Stimulated activated naive CD4-positive, alpha-beta T cell (primary cell): Measurements from ENCODE around the gene EEF1A1.
"Not testable (repeated sequence)": the region's sequence is repeated elsewhere in the genome, so short reads cannot be mapped to it uniquely, and the experiment has no call there.

Experiments used
- DNase-seq, 6 experiments: peaks; one replicate each; lab custom pipeline; 2025; lab: John Stamatoyannopoulos, UW

EEF1A1 gene

GRCh38 chr6:73520688-73521350, at the start of gene EEF1A1:
EEF1A1 (minus strand) TSS chr6:73521032; CDS start chr6:73520026, 1,006 bp downstream.
- peak; percentile 96 to 100 (median 99) for DNase-seq

GRCh38 chr6:73569121-73569520, 48.3 kb upstream of the EEF1A1 start:
- no peak for DNase-seq

GRCh38 chr6:73566954-73567591, 46.2 kb upstream of the EEF1A1 start:
- DNase-seq, result no peak

DNA sequence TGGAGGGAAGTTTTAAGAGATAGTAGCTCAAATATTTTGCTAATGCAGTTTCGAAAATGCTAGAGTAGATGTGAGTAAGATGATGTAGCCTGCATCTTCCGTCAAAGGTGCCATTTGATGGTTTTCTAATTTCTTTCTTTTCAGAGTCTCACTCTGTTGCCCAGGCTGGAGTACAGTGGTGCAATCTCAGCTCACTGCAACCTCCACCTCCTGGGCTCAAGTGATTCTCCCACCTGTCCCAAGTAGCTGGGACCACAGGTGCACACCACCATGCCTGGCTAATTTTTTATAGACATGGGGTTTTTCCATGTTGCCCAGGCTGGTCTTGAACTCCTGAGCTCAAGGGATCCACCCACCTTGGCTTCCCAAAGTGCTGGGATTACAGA, 45.6 kb upstream of the EEF1A1 start:
- not testable (repeated sequence) for DNase-seq

DNA sequence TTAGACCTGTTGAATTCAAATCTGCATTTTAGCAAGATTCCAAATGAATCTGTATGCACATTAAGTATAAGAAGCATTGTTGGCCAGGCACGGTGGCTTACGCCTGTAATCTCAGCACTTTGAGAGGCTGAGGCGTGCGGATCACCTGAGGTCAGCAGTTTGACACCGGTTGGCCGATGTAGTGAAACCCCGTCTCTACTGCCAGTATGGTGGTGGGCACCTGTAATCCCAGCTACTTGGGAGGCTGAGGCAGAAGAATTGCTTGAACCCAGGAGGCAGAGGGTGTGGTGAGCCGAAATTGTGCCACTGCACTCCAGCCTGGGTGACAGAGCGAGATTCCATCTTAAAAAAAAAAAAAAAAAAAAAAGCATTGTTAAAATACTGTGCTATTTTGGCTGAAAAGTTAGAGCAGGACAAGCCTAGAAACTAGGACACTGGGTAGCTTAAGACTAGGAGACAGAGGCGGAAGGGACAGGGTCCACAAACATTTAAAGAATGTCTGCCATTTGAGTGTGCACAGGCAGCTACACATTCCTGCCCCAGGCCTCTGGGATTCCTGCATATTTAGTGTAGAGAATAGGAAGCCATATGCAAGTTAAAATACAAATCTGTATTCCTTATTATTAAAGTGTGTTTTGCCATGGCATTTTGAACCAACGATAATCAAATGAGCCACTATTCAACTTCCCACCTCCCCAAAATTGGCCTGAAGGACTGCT, 45.1 kb upstream of the EEF1A1 start:
- DNase-seq, result no peak

DNA sequence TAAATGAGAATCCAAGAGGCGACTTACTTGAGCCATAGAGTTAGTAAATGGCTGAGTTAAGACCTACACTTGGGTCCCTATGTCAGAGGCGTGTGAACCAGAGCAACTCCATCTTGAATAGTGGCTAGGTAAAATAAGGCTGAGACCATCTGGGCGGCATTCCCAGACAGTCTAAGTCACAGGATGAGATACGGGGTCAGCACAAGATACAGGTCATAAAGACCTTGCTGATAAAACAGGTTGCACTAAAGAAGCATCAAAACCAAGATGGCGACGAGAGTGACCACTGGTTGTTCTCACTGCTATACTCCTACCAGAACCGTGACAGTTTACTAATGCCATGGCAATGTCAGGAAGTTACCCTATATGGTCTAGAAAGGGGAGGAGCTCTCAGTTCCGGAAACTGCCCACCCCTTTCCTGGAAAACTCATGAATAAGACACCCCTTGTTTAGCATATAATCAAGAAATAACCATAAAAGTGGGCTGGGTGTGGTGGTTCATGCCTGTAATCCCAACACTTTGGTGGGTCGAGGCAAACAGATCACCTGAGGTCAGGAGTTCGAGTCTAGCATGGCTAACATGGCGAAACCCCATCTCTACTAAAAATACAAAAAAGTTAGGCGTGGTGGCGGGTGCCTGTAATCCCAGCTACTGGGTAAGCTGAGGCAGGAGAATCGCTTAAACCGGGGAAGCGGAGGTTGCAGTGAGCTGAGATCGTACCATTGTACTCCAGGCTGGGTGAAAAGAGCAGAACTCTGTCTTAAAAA, 43.9 kb upstream of the EEF1A1 start:
- no peak for DNase-seq

GRCh38 chr6:73562558-73562957, 41.7 kb upstream of the EEF1A1 start:
- DNase-seq, result no peak

DNA sequence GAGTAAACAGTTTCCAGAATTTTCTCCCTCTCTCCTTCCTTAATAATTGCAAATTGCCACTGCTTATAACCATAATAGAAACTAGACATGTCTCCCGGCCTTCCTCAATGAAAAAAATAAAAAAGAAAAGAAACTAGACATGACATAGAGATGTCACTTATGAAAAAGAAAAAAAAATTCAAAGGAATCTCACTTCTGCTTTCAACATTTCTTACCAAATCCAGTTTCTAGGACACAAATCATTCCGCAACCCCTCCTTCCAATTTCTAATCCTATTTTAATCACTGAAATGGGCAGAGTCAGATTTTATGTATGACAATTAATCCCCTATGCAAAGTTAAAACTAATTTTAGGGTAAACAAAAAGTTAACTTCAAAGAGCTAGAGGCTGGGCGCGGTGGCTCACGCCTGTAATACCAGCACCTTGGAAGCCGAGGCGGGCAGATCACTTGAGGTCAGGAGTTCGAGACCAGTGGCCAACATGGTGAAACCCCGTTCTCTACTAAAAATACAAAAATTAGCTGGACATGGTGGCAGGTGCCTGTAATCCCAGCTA, 40.1 kb upstream of the EEF1A1 start:
- DNase-seq, result no peak

- DNase-seq, result no peak
Observed at GRCh38 chr6:73560182-73560732, 39.4 kb upstream of the EEF1A1 start.

DNA sequence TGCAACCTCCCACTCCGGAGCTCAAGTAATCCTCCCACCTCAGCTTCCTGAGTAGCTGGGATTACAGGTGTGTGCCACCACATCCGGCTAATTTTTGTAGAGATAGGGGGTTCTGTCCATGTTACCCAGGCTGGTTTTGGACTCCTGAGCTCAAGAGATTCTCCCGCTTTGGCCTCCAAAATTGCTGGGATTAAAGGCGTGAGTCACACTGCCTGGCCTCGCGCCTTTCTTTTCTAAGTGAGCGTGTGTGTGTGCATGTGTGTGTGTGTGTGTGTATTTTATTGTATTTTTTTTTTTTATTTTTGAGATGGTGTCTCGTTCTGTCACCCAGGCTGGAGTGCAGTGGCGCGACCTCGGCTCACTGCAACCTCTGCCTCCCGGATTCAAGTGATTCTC, 38.6 kb upstream of the EEF1A1 start:
- not testable (repeated sequence) for DNase-seq

DNA sequence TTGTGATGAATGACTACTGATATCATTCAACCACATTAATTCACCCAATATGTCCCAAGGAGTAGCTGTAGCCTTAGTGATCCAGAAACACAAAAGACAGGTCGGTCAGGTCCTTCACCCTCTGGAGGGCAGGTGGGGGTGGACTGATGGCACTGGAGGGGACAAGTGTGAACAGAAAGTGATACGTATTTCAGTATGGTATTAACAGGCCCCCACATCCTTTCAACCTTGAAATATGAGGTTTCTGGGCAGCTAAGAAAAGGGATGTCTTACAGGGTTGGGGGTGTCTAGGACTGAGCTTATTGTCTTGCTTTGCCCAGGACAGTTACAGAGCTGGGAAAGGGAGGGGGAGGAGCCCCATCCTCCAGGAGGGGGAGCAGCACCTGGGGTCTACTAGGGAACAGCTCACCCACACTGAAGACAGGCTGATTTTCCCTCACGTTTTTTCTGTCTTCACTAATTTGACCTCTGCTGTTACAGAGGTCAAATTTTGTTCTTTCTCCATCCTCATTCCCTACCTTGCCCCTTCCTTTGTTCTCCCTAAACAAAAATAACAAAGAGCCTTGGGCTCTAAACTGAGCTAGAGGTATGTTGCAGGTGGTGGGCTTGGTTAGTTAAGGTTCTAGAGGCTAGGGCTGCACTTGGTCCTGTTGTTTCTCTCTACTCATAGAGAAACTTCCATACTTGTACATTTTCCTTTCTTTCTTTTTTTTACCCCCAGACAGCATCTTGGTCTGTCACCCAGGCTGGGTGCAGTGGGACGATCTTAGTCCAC, 38.0 kb upstream of the EEF1A1 start:
- no peak for DNase-seq

DNA sequence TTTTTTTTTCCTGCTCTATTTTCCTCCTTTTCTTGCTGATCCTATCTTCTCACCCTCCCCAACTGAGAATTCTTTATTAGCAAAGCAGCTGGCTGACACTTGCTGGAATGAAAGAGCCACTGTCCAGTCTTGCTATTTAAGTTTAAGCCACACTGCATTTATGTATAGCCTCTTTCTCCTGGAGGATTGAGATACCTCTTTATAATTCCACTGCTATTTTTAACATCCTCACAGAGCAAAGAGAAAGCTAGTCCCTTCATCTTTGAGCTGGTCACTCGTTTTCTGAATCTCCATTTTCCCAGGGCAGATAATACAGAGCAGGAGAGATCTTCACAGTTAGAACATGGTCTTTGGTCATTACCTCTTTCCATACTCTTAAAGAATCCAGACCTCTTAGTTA, 36.0 kb upstream of the EEF1A1 start:
- DNase-seq, result no peak

- DNase-seq, result not testable (repeated sequence)
Observed at GRCh38 chr6:73555380-73555949, 34.6 kb upstream of the EEF1A1 start.

- not testable (repeated sequence) for DNase-seq
Observed at GRCh38 chr6:73551115-73551514, 30.3 kb upstream of the EEF1A1 start.

DNA sequence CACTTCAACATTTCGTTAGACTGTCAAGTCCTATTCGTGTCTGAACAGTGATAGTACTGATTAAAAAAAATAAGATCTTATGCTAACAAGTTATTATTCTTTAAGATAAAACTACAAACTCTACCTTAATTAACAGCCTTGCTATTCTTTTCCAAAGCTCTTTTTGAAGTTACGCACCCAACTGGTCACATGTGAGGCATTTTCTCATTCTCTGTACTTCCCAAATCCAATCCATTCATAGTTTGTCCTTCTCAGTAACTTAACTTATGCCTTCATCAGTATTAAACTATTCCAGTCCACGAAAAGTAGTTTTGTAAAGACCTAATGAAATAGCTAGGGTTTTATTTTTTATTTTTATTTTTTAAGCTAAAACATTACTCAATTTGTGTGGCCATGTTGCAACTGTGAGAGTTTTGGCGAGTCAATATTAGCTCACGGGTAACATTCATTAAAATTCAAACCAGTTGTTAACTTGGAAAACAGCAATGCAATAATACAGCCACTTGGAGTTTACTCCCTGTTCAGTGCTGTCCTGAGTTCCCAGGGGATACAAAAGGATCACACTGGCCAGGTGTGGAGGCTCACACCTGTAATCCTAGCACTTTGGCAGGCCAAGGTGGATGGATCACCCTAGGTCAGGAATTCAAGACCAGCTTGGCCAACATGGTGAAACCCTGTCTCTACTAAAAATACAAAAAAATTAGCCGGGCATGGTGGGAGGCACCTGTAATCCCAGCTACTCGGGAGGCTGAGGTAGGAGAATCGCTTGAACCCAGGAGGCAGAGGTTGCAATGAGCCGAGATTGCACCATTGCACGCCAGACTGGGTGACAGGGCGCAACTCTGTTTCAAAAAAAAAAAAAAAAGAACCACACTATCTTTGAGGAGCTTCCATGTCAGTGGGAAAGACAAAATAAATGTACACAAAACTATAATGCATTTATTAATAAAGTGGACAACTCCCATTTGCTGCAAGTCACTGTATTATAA, 27.9 kb upstream of the EEF1A1 start:
- DNase-seq, result no peak

DNA sequence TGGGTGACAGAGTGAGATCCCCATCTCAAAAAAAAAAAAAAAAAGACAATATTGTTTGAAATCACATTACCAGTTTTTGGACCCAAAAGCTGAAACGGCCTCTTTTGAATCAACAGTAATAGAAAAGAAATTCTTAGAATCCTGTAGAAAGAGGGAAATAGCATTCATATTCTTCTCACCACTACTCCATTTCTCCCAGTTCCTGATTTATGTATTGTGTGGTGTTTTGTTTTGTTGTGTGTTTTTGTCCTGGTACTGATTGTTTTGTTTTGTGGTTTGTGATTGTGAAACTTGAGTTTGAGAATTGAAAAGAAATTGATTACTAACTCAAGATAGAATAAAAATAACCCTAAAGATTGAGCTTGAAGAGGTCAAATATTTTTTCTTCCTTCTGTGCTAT, 26.2 kb upstream of the EEF1A1 start:
- no peak for DNase-seq

DNA sequence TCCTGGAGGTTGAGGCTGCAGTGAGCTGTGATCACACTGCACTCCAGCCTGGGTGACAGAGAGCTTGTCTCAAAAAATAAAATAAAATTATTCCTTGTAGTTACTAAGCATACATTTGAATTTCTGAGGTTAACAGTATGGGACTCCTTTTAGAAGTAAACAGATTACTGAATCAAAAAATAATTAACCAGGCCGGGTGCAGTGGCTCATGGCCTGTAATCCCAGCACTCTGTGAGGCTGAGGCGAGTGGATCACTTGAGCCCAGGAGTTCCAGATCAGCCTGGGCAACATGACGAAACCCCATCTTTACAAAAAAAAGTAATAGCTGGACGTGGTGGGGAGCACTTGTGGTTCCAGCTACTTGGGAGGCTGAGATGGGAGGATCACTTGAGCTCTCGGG, 22.1 kb upstream of the EEF1A1 start:
- DNase-seq, result no peak

- not testable (repeated sequence) for DNase-seq
Observed at GRCh38 chr6:73542481-73542880, 21.6 kb upstream of the EEF1A1 start.

- no peak for DNase-seq
Observed at GRCh38 chr6:73538116-73538779, 17.4 kb upstream of the EEF1A1 start.
